Neural cell (in vitro differentiated cells): ENCODE measurements around the gene CHRNA4.

Source experiments
- MXI1 ChIP-seq: fragments of 450-650 bp; conservative IDR thresholded peaks from 2 replicates; pipeline ENCODE4 v1.6.1; 2014; ENCODE audit warnings: antibody characterized with exemption, mild to moderate bottlenecking; ENCODE audit not compliant: poor library complexity, severe bottlenecking
- POLR2AphosphoS5 ChIP-seq: IDR thresholded peaks from 2 replicates; pipeline ENCODE4 v1.6.1; 2012
- RAD21 ChIP-seq: fragments of 450-650 bp; conservative IDR thresholded peaks from 2 replicates; pipeline ENCODE4 v1.6.1; 2014; ENCODE audit warnings: antibody characterized with exemption, mild to moderate bottlenecking, moderate library complexity
- TAF1 ChIP-seq: IDR thresholded peaks from 2 replicates; pipeline ENCODE4 v1.6.1; 2012; ENCODE audit warnings: low read depth
- TF ChIP-seq, protein P1 (sequence below): fragments of 450-650 bp; IDR thresholded peaks from 2 replicates; pipeline ENCODE4 v1.5.1; 2014; ENCODE audit warnings: antibody characterized with exemption, mild to moderate bottlenecking, moderate library complexity; ENCODE audit not compliant: poor library complexity, severe bottlenecking
- TF ChIP-seq, protein P2 (sequence below): IDR thresholded peaks from 2 replicates; pipeline ENCODE4 v1.6.1; 2012; ENCODE audit warnings: borderline replicate concordance

DNA sequence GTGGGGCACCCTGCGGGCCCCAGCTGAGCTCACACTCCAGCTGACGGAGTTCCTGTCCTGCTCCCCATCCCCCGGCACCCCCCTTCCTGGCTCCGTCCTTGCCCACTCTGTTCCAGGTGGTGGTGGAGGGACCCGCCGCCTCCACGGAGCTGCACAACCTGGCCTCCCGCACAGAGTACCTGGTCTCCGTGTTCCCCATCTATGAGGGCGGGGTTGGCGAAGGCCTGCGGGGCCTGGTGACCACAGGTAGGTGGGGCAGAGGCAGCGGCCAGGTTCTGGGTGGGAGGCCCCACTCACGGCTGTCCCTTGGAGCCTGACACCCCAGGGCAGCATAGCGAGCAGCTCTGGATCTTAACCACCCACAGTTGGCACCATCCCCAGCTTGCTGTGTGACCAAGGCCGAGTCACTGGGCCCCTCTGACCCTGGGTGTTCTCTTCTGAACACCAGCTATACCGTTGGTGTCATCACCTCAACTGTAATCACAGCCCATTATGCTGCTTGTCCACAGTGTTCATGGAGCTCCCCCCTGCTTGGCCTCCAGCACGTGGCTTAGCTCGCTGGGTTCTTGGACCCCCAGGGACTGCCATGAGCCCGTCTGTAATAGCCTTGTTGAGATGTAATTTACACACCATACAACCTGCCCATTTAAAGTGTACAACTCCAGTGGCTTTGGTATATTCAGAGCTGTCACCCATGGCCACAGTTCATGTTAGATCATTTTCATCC, 50.7 kb downstream of the CHRNA4 start:
- TF ChIP-seq, protein P1, sequence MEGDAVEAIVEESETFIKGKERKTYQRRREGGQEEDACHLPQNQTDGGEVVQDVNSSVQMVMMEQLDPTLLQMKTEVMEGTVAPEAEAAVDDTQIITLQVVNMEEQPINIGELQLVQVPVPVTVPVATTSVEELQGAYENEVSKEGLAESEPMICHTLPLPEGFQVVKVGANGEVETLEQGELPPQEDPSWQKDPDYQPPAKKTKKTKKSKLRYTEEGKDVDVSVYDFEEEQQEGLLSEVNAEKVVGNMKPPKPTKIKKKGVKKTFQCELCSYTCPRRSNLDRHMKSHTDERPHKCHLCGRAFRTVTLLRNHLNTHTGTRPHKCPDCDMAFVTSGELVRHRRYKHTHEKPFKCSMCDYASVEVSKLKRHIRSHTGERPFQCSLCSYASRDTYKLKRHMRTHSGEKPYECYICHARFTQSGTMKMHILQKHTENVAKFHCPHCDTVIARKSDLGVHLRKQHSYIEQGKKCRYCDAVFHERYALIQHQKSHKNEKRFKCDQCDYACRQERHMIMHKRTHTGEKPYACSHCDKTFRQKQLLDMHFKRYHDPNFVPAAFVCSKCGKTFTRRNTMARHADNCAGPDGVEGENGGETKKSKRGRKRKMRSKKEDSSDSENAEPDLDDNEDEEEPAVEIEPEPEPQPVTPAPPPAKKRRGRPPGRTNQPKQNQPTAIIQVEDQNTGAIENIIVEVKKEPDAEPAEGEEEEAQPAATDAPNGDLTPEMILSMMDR, result no peak
- TF ChIP-seq, protein P2, sequence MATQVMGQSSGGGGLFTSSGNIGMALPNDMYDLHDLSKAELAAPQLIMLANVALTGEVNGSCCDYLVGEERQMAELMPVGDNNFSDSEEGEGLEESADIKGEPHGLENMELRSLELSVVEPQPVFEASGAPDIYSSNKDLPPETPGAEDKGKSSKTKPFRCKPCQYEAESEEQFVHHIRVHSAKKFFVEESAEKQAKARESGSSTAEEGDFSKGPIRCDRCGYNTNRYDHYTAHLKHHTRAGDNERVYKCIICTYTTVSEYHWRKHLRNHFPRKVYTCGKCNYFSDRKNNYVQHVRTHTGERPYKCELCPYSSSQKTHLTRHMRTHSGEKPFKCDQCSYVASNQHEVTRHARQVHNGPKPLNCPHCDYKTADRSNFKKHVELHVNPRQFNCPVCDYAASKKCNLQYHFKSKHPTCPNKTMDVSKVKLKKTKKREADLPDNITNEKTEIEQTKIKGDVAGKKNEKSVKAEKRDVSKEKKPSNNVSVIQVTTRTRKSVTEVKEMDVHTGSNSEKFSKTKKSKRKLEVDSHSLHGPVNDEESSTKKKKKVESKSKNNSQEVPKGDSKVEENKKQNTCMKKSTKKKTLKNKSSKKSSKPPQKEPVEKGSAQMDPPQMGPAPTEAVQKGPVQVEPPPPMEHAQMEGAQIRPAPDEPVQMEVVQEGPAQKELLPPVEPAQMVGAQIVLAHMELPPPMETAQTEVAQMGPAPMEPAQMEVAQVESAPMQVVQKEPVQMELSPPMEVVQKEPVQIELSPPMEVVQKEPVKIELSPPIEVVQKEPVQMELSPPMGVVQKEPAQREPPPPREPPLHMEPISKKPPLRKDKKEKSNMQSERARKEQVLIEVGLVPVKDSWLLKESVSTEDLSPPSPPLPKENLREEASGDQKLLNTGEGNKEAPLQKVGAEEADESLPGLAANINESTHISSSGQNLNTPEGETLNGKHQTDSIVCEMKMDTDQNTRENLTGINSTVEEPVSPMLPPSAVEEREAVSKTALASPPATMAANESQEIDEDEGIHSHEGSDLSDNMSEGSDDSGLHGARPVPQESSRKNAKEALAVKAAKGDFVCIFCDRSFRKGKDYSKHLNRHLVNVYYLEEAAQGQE, result no peak
- TF ChIP-seq POLR2AphosphoS5 (peak; percentile 15), RAD21 (no peak), MXI1 (no peak), TAF1 (no peak)
